Chondrocyte (in vitro differentiated cells): ENCODE results near the gene ELANE. TPM values are rescaled to one million over a fixed set of nuclear protein-coding genes. Genes with fewer than 3 reads are reported as not detected.
"Not testable (repeated sequence)": the region's sequence is repeated elsewhere in the genome, so short reads cannot be mapped to it uniquely, and the experiment has no call there.

Experiments used
- DNase-seq: peaks from one replicate; pipeline ENCODE4 v3.0.0; 2021; ENCODE audit warnings: mixed read lengths, low spot score
- H3K27ac Mint-ChIP-seq: one replicate; pipeline ENCODE4 v1.8.0; 2021; ENCODE audit warnings: mild to moderate bottlenecking, moderate library complexity, mixed read lengths; ENCODE audit not compliant: unreplicated experiment
- H3K27me3 Mint-ChIP-seq: 2 replicates; pipeline ENCODE4 v1.8.0; 2021; ENCODE audit warnings: low read depth, mixed read lengths
- H3K36me3 Mint-ChIP-seq: 2 replicates; pipeline ENCODE4 v1.8.0; 2021; ENCODE audit warnings: low read depth, mixed read lengths
- H3K4me1 Mint-ChIP-seq: 2 replicates; pipeline ENCODE4 v1.8.0; 2021; ENCODE audit warnings: low read depth, mild to moderate bottlenecking, mixed read lengths
- H3K4me3 Mint-ChIP-seq: one replicate; pipeline ENCODE4 v1.8.0; 2021; ENCODE audit warnings: mild to moderate bottlenecking, moderate library complexity, mixed read lengths; ENCODE audit not compliant: unreplicated experiment
- H3K9me3 Mint-ChIP-seq: 2 replicates; pipeline ENCODE4 v1.8.0; 2021; ENCODE audit warnings: low read depth, mixed read lengths
- CTCF ChIP-seq: fragments of 200-600 bp; sonication (generic); IDR thresholded peaks from 2 replicates; pipeline ENCODE4 v1.5.0; 2021; ENCODE audit warnings: antibody characterized with exemption, mild to moderate bottlenecking, moderate library complexity
- total RNA-seq: library from RNA; stranded (reverse); gene quantifications from 3 replicates; pipeline ENCODE4 v1.2.1, GENCODE V29; 2021

Gene ELANE
- total RNA-seq, 1 donor from 2014 or later = not detected

- peaks cover 15% of the 10 kb centered on the region for H3K27me3 Mint-ChIP-seq
- H3K36me3 Mint-ChIP-seq = peaks cover 1% of the 10 kb centered on the region
- peaks cover 15% of the 10 kb centered on the region for H3K4me1 Mint-ChIP-seq
- no peak overlapping the region for H3K27ac Mint-ChIP-seq
- no peak for DNase-seq
- no peaks in the 10 kb centered on the region for H3K9me3 Mint-ChIP-seq
- no peak overlapping the region for H3K4me3 Mint-ChIP-seq
- TF ChIP-seq CTCF = no peak
Observed at GRCh38 chr19:845707-846521, 6.2 kb upstream of the ELANE start.

GRCh38 chr19:848386-848921, 3.6 kb upstream of the ELANE start:
- peaks cover 1% of the 10 kb centered on the region for H3K36me3 Mint-ChIP-seq
- H3K4me3 Mint-ChIP-seq = no peak overlapping the region

GRCh38 chr19:849195-849594, 2.9 kb upstream of the ELANE start:
- Mint-ChIP-seq H3K27me3 (peaks cover 12% of the 10 kb centered on the region), H3K4me1 (peaks cover 16% of the 10 kb centered on the region)
- not testable (repeated sequence) for H3K27ac Mint-ChIP-seq, H3K9me3 Mint-ChIP-seq, H3K4me3 Mint-ChIP-seq, DNase-seq, H3K36me3 Mint-ChIP-seq

More at GRCh38 chr19:848386-848921, 3.6 kb upstream of the ELANE start:
- H3K27me3 Mint-ChIP-seq = peaks cover 12% of the 10 kb centered on the region
- DNase-seq = no peak
- TF ChIP-seq CTCF = no peak
- no peak overlapping the region for H3K27ac Mint-ChIP-seq
- H3K4me1 Mint-ChIP-seq = peaks cover 16% of the 10 kb centered on the region
- no peaks in the 10 kb centered on the region for H3K9me3 Mint-ChIP-seq

- H3K36me3 Mint-ChIP-seq = no peaks in the 10 kb centered on the region
- H3K27ac Mint-ChIP-seq = peak overlapping the region; percentile 49
- no peak overlapping the region for H3K4me3 Mint-ChIP-seq
- no peaks in the 10 kb centered on the region for H3K9me3 Mint-ChIP-seq
- TF ChIP-seq CTCF = no peak
- H3K27me3 Mint-ChIP-seq = peaks cover 7% of the 10 kb centered on the region
- DNase-seq = peak; percentile 96
- peaks cover 12% of the 10 kb centered on the region for H3K4me1 Mint-ChIP-seq
Observed at GRCh38 chr19:850221-850978, 1.7 kb upstream of the ELANE start.

- H3K27me3 Mint-ChIP-seq = peaks cover 3% of the 10 kb centered on the region
- no peaks in the 10 kb centered on the region for H3K9me3 Mint-ChIP-seq
- H3K27ac Mint-ChIP-seq = no peak overlapping the region
- H3K4me3 Mint-ChIP-seq = no peak overlapping the region
- H3K36me3 Mint-ChIP-seq = no peaks in the 10 kb centered on the region
- H3K4me1 Mint-ChIP-seq = peaks cover 8% of the 10 kb centered on the region
- no peak for TF ChIP-seq CTCF
- DNase-seq = no peak
Observed at GRCh38 chr19:850979-851335, 1.1 kb upstream of the ELANE start.
